Eye (tissue), 1 donor: ENCODE results near the gene DAB2IP.

Source experiments
- DNase-seq: peaks from one replicate; pipeline ENCODE4 v3.0.0-alpha.2; 2015

DAB2IP gene

GRCh38 chr9:121766081-121766683 lies 114.7 kb downstream of the DAB2IP start:
- DNase-seq, result no peak

- DNase-seq, result no peak
Observed at GRCh38 chr9:121767171-121767769, 115.8 kb downstream of the DAB2IP start.

GRCh38 chr9:121768416-121769015 lies 117.1 kb downstream of the DAB2IP start:
- no peak for DNase-seq

GRCh38 chr9:121769939-121770338 lies 118.5 kb downstream of the DAB2IP start:
- DNase-seq, result no peak

GRCh38 chr9:121770415-121771273 lies 119.2 kb downstream of the DAB2IP start:
- no peak for DNase-seq

- DNase-seq, result no peak
Observed at GRCh38 chr9:121771418-121771817, 120.0 kb downstream of the DAB2IP start.

- DNase-seq, result no peak
Observed at GRCh38 chr9:121771851-121772599, 120.6 kb downstream of the DAB2IP start.

- DNase-seq, result no peak
Observed at GRCh38 chr9:121772600-121773285, 121.3 kb downstream of the DAB2IP start.

GRCh38 chr9:121773286-121773953 lies 122.0 kb downstream of the DAB2IP start:
- DNase-seq, result no peak

- DNase-seq, result no peak
Observed at GRCh38 chr9:121773954-121774714, 122.7 kb downstream of the DAB2IP start.

- peak; percentile 20 for DNase-seq
Observed at GRCh38 chr9:121774715-121775613, 123.5 kb downstream of the DAB2IP start.

GRCh38 chr9:121776001-121776738 lies 124.7 kb downstream of the DAB2IP start:
- no peak for DNase-seq

- no peak for DNase-seq
Observed at GRCh38 chr9:121776739-121777637, 125.6 kb downstream of the DAB2IP start.

- no peak for DNase-seq
Observed at GRCh38 chr9:121778252-121779225, 127.1 kb downstream of the DAB2IP start.

GRCh38 chr9:121779381-121780117 lies 128.1 kb downstream of the DAB2IP start:
- peak; percentile 21 for DNase-seq
